Breast epithelium (tissue), 3 donors: ENCODE data around the gene GPR39.

Experiments used
- POLR2A ChIP-seq: fragments of 450-650 bp; IDR thresholded peaks from one replicate; pipeline ENCODE4 v1.6.1; 2016; ENCODE audit warnings: antibody characterized with exemption, mild to moderate bottlenecking, moderate library complexity
- POLR2AphosphoS5 ChIP-seq, 3 donors: sonication (generic); formaldehyde crosslinking; IDR thresholded peaks; one replicate each; pipeline ENCODE4 v1.6.1; 2017; ENCODE audit warnings: antibody characterized with exemption in 3 of 3
- TF ChIP-seq, protein P1 (sequence below), 3 donors: fragments of 450-650 bp; IDR thresholded peaks; one replicate each; pipeline ENCODE4 v1.5.1; 2016 to 2017; ENCODE audit warnings: antibody characterized with exemption in 3 of 3, mild to moderate bottlenecking in 3 of 3, moderate library complexity in 3 of 3

DNA sequence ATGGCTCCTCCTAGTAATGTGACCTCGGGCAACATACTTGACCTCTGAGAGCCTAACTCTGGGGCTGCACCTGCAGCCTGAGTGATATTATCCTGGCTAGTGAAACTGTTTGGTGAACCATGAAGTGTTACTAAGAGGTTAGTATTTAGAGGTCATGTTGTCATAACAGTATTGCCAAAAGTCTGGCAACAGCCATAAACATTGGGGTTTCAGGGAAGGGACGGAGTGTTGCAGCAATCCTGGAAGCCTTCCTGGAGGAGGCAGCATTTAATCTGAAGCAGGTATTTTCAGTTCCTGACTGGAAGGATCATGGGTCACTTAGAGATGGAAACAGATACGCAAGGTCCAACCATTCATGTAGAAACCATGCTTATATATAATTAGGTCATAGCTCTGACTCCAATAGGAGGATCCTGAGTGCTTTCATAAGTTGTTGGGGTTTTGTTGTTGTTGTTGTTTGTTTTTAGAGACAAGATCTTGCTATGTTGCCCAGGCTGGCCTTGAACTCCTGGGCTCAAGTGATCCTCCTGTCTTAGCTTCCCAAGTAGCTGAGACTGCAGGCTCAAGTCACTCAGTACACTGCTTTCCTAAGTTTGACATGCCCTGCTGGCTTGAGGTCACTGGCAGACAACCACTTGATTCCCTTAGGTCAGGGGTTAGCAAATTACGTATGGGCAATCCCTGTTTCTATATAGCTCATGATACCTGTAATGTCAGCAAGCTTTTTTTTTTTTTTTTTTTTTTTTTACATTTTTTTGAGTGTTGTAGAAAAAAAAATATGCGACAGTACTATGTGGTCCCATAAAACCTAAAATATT is 21.5 kb downstream of the GPR39 start:
- TF ChIP-seq POLR2A = no peak
- TF ChIP-seq, protein P1, sequence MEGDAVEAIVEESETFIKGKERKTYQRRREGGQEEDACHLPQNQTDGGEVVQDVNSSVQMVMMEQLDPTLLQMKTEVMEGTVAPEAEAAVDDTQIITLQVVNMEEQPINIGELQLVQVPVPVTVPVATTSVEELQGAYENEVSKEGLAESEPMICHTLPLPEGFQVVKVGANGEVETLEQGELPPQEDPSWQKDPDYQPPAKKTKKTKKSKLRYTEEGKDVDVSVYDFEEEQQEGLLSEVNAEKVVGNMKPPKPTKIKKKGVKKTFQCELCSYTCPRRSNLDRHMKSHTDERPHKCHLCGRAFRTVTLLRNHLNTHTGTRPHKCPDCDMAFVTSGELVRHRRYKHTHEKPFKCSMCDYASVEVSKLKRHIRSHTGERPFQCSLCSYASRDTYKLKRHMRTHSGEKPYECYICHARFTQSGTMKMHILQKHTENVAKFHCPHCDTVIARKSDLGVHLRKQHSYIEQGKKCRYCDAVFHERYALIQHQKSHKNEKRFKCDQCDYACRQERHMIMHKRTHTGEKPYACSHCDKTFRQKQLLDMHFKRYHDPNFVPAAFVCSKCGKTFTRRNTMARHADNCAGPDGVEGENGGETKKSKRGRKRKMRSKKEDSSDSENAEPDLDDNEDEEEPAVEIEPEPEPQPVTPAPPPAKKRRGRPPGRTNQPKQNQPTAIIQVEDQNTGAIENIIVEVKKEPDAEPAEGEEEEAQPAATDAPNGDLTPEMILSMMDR (IDR thresholded peaks at IDR 0.05) = no peak
- TF ChIP-seq POLR2AphosphoS5 (IDR thresholded peaks at IDR 0.05) = no peak
